Measurements from ENCODE around the gene COA3.

GRCh38 chr17:42773290-42774035, 25.0 kb downstream of the COA3 start, which contains the start of gene VPS25:
- TF ChIP-seq CTCF (conservative IDR thresholded peaks at IDR 0.05; ENCODE audit: low read depth, low read length) = no peak
- no peak for TF ChIP-seq EZH2 (IDR thresholded peaks at IDR 0.05; ENCODE audit: low read length, unreplicated experiment)
- no peak for TF ChIP-seq EZH2phosphoT487 (IDR thresholded peaks at IDR 0.05; ENCODE audit: borderline replicate concordance, low read length)

All from PC-3 (cell line).